Measurements from ENCODE around the gene PPP2R3A.
"Not testable (repeated sequence)": the region's sequence is repeated elsewhere in the genome, so short reads cannot be mapped to it uniquely, and the experiment has no call there.

PPP2R3A gene

DNA sequence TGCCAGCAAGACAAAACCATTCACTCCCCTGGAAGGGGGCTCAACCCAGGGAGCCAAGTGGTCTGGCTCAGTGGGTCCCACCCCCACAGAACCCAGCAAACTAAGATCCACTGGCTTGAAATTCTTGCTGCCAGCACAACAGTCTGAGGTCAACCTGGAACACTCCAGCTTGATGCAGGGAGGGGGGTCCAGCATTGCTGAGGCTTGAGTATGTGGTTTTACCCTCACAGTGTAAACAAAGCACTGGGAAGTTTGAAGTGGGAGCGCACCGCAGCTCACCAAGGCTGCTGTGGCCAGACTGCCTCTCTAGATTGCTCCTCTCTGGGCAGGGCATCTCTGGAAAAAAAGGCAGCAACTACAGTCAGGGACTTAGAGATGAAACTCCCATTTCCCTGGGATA is 148.9 kb downstream of the PPP2R3A start:
- no peaks in the 10 kb centered on the region; the same call in 1 of the 2 replicates for H3K9me3 ChIP-seq
- H3K36me3 ChIP-seq (replicated peaks) = no peaks in the 10 kb centered on the region
- no peaks in the 10 kb centered on the region for H3K27me3 ChIP-seq (ENCODE audit: low read depth)
- no peak overlapping the region for H3K4me3 ChIP-seq
- in situ Hi-C loops (cut with MboI; ENCODE audit: low sequenced_read_pairs) = no loop called here
- H3K4me1 ChIP-seq = no peaks in the 10 kb centered on the region
- no peak for DNase-seq (ENCODE audit: low spot score in 2 of 2)

DNA sequence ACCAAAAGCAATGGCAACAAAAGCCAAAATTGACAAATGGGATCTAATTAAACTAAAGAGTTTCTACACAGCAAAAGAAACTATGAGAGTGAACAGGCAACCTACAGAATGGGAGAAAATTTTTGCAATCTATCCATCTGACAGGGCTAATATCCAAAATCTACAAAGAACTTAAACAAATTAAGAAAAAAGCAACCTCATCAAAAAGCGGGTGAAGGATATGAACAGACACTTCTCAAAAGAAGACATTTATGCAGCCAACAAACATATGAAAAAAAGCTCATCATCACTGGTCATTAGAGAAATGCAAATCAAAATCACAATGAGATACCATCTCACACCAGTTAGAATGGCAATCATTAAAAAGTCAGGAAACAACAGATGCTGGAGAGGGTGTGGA is 153.8 kb downstream of the PPP2R3A start:
- H3K4me1 ChIP-seq; H3K9me3 ChIP-seq; H3K36me3 ChIP-seq (replicated peaks); H3K4me3 ChIP-seq; DNase-seq (ENCODE audit: low spot score in 2 of 2); H3K27me3 ChIP-seq (ENCODE audit: low read depth); in situ Hi-C loops (cut with MboI; ENCODE audit: low sequenced_read_pairs): not testable (repeated sequence)

DNA sequence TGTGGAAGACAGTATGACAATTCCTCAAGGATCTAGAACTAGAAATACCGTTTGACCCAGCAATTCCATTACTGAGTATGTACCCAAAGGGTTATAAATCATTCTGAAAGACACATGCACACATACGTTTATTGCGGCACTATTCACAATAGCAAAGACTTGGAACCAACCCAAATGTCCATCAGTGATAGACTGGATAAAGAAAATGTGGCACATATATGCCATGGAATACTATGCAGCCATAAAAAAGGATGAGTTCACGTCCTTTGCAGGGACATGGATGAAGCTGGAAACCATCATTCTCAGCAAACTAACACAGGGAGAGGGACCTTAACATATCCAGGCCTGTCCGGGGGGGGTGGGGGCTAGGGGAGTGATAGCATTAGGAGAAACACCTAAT is 154.3 kb downstream of the PPP2R3A start:
- H3K36me3 ChIP-seq (replicated peaks); H3K4me1 ChIP-seq; DNase-seq (ENCODE audit: low spot score in 2 of 2); H3K9me3 ChIP-seq; H3K4me3 ChIP-seq; in situ Hi-C loops (cut with MboI; ENCODE audit: low sequenced_read_pairs); H3K27me3 ChIP-seq (ENCODE audit: low read depth): not testable (repeated sequence)

DNA sequence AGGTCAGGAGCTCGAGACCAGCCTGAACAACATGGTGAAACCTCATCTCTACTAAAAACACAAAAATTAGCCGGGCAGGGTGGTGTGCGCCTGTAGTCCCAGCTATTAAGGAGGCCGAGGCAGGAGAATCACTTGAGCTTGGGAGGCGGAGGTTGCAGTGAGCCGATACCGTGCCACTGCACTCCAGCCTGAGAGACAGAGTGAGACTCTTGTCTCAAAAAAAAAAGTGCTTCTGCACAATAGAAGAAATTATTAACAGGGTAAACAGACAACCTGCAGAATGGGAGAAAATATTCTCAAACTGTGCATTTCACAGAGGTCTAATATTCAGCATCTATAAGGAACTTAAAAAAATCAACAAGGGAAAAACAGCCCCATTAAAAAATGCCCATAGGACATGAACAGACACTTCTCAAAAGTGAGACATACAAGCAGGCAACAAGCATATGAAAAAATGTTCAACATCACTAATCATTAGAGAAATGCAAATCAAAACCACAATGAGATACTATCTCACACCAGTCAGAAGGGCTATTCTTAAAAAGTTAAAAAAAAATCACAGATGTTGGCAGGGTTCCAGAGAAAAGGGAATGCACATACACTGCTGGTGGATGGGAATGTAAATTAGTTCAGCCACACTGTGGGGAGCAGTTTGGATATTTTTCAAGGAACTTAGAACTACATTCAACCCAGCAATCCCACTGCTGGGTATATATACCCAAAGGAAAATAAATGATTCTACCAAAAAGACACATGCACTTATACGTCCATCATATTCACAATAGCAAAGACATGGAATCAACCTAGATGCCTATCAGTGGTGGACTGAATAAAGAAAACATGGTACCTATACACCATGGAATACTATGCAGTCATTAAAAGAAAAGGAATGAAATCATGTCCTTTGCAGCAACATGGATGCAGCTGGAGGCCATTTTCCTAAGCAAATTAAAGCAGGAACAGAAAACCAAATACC is 155.1 kb downstream of the PPP2R3A start:
- no peak overlapping the region for H3K4me3 ChIP-seq
- H3K4me1 ChIP-seq = peaks cover 4% of the 10 kb centered on the region
- H3K36me3 ChIP-seq (replicated peaks) = no peaks in the 10 kb centered on the region
- in situ Hi-C loops (cut with MboI; ENCODE audit: low sequenced_read_pairs) = no loop called here
- DNase-seq (ENCODE audit: low spot score in 2 of 2) = peak in 1 of 2 experiments; percentile 27
- no peaks in the 10 kb centered on the region for H3K27me3 ChIP-seq (ENCODE audit: low read depth)
- H3K9me3 ChIP-seq = no peaks in the 10 kb centered on the region; the same call in 1 of the 2 replicates

DNA sequence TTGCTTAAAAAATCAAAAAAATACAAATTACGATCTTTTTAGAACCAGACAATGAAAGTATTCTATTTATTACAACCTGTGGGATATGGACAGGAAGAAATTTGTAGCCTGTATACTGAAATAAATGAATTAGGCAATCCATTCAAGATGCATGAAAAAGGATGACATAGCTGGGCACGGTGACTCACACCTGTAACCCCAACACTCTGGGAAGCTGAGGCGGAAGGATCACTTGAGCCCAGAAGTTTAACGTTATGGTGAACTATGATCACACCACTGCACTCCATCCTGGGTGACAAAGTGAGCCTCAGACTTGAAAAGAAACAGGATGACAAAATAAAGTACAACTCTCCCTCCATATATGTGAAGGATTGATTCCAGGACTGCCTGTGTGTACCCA is 156.5 kb downstream of the PPP2R3A start:
- Histone ChIP-seq H3K36me3 (replicated peaks) (no peaks in the 10 kb centered on the region), H3K4me3 (no peak overlapping the region), H3K9me3 (no peaks in the 10 kb centered on the region), H3K27me3 (ENCODE audit: low read depth) (no peaks in the 10 kb centered on the region), H3K4me1 (peaks cover 4% of the 10 kb centered on the region)
- in situ Hi-C loops (cut with MboI; ENCODE audit: low sequenced_read_pairs) = no loop called here
- DNase-seq (ENCODE audit: low spot score in 2 of 2) = no peak

DNA sequence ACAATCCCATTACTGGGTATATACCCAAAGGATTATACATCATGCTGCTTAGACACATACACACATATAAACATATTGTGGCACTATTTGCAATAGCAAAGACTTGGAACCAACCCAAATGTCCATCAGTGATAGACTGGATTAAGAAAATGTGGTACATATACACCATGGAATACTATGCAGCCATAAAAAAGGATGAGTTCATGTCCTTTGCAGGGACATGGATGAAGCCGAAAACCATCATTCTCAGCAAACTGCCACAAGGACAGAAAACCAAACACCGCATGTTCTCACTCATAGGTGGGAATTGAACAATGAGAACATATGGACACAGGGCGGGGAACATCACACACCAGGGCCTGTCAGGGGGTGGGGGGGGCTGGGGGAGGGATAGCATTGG is 166.1 kb downstream of the PPP2R3A start:
- DNase-seq (ENCODE audit: low spot score in 2 of 2); H3K4me3 ChIP-seq; in situ Hi-C loops (cut with MboI; ENCODE audit: low sequenced_read_pairs); H3K4me1 ChIP-seq; H3K36me3 ChIP-seq (replicated peaks); H3K27me3 ChIP-seq (ENCODE audit: low read depth); H3K9me3 ChIP-seq: not testable (repeated sequence)

DNA sequence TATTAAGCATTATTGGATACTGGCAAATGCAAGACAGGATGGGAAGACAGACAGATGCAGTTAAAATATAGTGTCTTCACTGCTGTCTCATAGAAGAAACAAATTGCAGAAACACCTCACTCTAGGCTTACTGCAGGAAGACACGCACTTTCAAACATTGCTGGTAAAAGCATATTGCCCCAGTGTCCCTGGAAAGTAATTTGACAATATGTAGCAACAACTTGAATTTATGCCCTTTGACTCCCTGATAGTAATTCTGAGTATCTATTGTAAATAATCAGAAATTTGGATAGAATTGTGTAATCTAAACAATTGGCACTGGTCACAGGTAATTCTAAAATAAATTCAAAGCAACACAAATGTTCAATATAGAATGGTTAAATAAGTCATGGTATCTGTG is 168.6 kb downstream of the PPP2R3A start:
- H3K4me1 ChIP-seq = no peaks in the 10 kb centered on the region; the same call in 1 of the 2 replicates
- in situ Hi-C loops (cut with MboI; ENCODE audit: low sequenced_read_pairs) = no loop called here

DNA sequence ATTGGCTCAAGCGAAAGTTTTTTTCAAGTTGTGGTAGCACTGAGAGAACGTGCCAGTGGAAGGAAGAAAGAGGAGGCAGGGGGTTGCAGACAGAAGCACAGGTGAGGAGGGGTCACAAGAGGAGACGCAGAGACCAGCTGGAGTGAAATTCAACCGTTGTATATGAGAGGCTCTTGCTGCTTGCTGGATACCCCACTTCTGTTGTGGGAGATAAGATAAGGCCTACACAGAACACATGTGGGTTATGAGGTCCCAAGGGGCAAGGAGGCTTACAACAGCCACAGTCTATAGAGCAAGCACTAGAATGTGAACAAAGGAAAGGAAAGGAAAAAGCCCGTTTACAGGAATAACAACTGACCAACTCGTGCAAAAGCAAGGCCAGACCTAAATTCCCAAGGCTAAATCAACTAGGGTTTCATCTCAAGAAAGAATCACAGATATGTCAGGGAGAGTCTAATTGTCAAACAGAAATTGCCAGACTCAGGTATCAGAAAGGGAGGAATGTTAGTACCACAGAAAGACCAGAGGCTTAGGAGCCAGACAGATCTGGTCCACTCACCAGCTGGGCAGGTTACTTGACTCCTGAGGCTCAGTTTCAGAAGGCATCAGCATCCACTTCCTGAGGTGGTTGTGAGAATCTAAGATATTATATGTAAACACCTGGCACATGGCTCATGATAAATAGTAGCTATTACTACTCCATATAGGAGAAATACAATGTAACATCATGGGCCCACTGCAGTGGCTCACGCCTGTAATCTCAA is 169.7 kb downstream of the PPP2R3A start:
- H3K27me3 ChIP-seq (ENCODE audit: low read depth) = no peaks in the 10 kb centered on the region
- in situ Hi-C loops (cut with MboI; ENCODE audit: low sequenced_read_pairs) = no loop called here
- H3K36me3 ChIP-seq (replicated peaks) = no peaks in the 10 kb centered on the region
- no peak overlapping the region for H3K4me3 ChIP-seq
- peak in 1 of 2 experiments; percentile 16 for DNase-seq (ENCODE audit: low spot score in 2 of 2)
- no peaks in the 10 kb centered on the region; the same call in 1 of the 2 replicates for H3K4me1 ChIP-seq
- H3K9me3 ChIP-seq = no peaks in the 10 kb centered on the region

More for the DNA sequence above, 168.6 kb downstream of the PPP2R3A start:
- no peak overlapping the region for H3K4me3 ChIP-seq
- no peaks in the 10 kb centered on the region for H3K27me3 ChIP-seq (ENCODE audit: low read depth)
- no peaks in the 10 kb centered on the region for H3K36me3 ChIP-seq (replicated peaks)
- DNase-seq (ENCODE audit: low spot score in 2 of 2) = no peak
- no peaks in the 10 kb centered on the region for H3K9me3 ChIP-seq

DNA sequence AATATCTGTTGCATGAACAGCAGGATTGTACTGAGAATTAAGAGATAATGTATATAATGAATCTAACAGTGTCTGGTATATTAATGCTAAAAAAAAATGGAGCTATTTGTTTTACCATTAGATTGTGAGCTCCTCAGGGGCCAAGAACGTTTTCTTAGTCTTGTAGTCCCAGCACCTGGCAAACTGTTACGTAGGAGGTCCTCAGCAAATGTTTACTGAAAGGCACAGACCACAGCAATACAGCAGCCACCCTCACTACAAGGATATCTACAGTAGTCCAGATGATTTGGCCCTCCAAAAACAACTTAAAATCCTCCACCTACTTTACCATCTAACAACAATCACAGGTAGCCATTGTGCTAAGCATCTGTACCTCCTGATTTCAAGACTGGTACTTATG is 170.9 kb downstream of the PPP2R3A start:
- H3K36me3 ChIP-seq (replicated peaks) = no peaks in the 10 kb centered on the region
- H3K27me3 ChIP-seq (ENCODE audit: low read depth) = no peaks in the 10 kb centered on the region
- H3K9me3 ChIP-seq = no peaks in the 10 kb centered on the region
- in situ Hi-C loops (cut with MboI; ENCODE audit: low sequenced_read_pairs) = no loop called here
- no peak overlapping the region for H3K4me3 ChIP-seq
- DNase-seq (ENCODE audit: low spot score in 2 of 2) = no peak
- no peaks in the 10 kb centered on the region; the same call in 1 of the 2 replicates for H3K4me1 ChIP-seq

DNA sequence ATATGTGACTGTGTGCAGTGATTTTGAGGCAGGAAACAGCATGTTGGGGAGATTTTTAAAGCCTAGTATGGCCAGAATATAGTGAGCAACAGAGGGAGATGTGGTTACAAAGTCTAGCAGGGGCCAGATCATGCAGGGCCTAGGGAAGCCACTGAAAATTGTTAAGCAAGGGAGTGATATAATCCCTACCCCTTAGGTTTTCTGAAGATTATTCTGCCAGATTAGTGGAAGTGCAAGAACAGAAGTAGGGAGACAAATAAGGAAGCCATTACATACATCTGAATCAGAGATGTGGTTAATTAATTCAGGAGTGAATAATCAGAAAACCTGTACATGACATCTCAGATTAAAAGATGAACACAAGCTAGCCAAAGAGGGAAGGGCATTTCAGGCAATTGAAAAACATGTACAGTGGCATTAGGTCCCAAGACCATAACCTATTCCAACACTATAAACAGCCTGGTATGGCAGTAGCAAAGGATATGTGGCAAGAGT is 175.8 kb downstream of the PPP2R3A start:
- Histone ChIP-seq H3K27me3 (ENCODE audit: low read depth) (no peaks in the 10 kb centered on the region), H3K36me3 (replicated peaks) (no peaks in the 10 kb centered on the region), H3K9me3 (no peaks in the 10 kb centered on the region), H3K4me3 (no peak overlapping the region), H3K4me1 (peaks cover 16% of the 10 kb centered on the region)
- in situ Hi-C loops (cut with MboI; ENCODE audit: low sequenced_read_pairs) = no loop called here
- no peak for DNase-seq (ENCODE audit: low spot score in 2 of 2)

DNA sequence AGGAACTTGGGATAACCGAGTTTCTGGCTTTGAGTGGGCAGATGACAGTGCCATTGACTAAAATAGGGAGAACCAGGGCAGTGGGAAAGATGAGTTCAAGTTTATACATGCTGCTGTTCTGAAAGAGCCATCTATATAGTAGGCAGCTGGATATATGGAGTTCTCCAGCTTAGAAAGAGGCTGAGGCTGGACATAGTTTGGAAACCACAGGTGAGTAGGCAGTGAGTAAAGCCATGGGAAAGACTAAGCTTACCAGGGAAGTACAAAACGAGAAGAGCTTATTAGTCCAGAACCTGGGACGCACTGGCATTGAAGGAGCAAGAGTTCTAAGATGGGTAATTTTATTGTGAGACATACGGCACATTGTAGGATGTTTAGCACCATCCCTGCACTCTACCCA is 176.4 kb downstream of the PPP2R3A start:
- Histone ChIP-seq H3K4me1 (peaks cover 21% of the 10 kb centered on the region), H3K27me3 (ENCODE audit: low read depth) (no peaks in the 10 kb centered on the region), H3K9me3 (no peaks in the 10 kb centered on the region), H3K4me3 (no peak overlapping the region), H3K36me3 (replicated peaks) (no peaks in the 10 kb centered on the region)
- in situ Hi-C loops (cut with MboI; ENCODE audit: low sequenced_read_pairs) = no loop called here
- DNase-seq (ENCODE audit: low spot score in 2 of 2) = no peak

DNA sequence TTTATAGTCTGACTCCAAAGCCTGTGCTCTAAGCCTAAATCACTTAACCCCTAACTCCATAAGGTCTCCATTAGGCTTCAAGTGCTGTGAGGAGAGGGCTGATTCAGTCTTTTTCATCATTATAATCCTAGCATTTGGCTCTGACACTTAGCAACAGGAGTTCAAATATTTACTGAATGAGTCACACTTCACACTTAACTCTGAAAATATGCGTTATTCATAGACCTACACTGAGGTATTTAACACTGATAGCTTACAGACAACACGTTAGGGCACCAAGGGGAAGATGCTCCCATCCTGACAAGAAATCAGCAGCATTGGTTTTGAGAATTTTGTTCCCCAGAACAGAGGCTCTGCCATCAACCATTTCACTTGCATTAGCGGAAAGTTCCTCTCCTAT is 177.1 kb downstream of the PPP2R3A start:
- H3K36me3 ChIP-seq (replicated peaks) = no peaks in the 10 kb centered on the region
- H3K27me3 ChIP-seq (ENCODE audit: low read depth) = no peaks in the 10 kb centered on the region
- DNase-seq (ENCODE audit: low spot score in 2 of 2) = peak in 1 of 2 experiments; percentile 57

DNA sequence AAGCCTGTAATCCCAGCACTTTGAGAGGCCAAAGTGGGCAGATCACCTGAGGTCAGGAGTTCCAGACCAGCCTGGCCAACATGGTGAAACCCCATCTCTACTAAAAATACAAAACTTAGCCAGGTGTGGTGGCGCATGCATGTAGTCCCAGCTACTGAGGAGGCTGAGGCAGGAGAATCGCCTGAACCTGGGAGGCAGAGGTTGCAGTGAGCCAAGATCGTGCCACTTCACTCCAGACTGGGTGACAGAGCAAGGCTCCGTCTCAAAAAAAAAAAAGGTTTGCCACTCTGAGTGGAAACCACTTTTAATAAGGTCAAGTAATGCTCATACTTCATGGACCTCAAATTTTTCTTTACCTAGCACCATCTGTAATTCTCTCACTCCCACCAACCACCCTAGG is 178.9 kb downstream of the PPP2R3A start:
- H3K4me1 ChIP-seq = peaks cover 38% of the 10 kb centered on the region
- H3K4me3 ChIP-seq; DNase-seq (ENCODE audit: low spot score in 2 of 2); H3K9me3 ChIP-seq; in situ Hi-C loops (cut with MboI; ENCODE audit: low sequenced_read_pairs); H3K36me3 ChIP-seq (replicated peaks); H3K27me3 ChIP-seq (ENCODE audit: low read depth): not testable (repeated sequence)

More for the DNA sequence above, 177.1 kb downstream of the PPP2R3A start:
- Histone ChIP-seq H3K4me3 (no peak overlapping the region), H3K4me1 (peaks cover 25% of the 10 kb centered on the region), H3K9me3 (no peaks in the 10 kb centered on the region)
- in situ Hi-C loops (cut with MboI; ENCODE audit: low sequenced_read_pairs) = no loop called here
